HG03139 (cell line): Measurements from ENCODE around the gene PDE9A.
"Not testable (repeated sequence)": the region's sequence is repeated elsewhere in the genome, so short reads cannot be mapped to it uniquely, and the experiment has no call there.

Experiments
- ATAC-seq: cut with Tn5 transposase; IDR thresholded peaks from one replicate; pipeline ENCODE4 v1.9.1; 2021; ENCODE audit not compliant: unreplicated experiment

Gene PDE9A

GRCh38 chr21:42704861-42705260 is 51.4 kb downstream of the PDE9A start:
- ATAC-seq = no peak

- no peak for ATAC-seq
Observed at GRCh38 chr21:42705346-42705745, 51.9 kb downstream of the PDE9A start.

- ATAC-seq = no peak
Observed at GRCh38 chr21:42705746-42706374, 52.4 kb downstream of the PDE9A start.

- no peak for ATAC-seq
Observed at GRCh38 chr21:42706765-42707164, 53.3 kb downstream of the PDE9A start.

- ATAC-seq = no peak
Observed at GRCh38 chr21:42707207-42707830, 53.9 kb downstream of the PDE9A start.

- ATAC-seq = no peak
Observed at GRCh38 chr21:42708107-42708506, 54.7 kb downstream of the PDE9A start.

GRCh38 chr21:42708916-42709315 is 55.5 kb downstream of the PDE9A start:
- ATAC-seq = not testable (repeated sequence)

- ATAC-seq = no peak
Observed at GRCh38 chr21:42711667-42712066, 58.2 kb downstream of the PDE9A start.

- not testable (repeated sequence) for ATAC-seq
Observed at GRCh38 chr21:42715427-42715826, 62.0 kb downstream of the PDE9A start.

GRCh38 chr21:42716074-42716473 is 62.7 kb downstream of the PDE9A start:
- ATAC-seq = no peak

- not testable (repeated sequence) for ATAC-seq
Observed at GRCh38 chr21:42720484-42720883, 67.1 kb downstream of the PDE9A start.

GRCh38 chr21:42721341-42721824 is 68.0 kb downstream of the PDE9A start:
- ATAC-seq = no peak

- no peak for ATAC-seq
Observed at GRCh38 chr21:42722153-42722552, 68.7 kb downstream of the PDE9A start.

- no peak for ATAC-seq
Observed at GRCh38 chr21:42722808-42723473, 69.5 kb downstream of the PDE9A start.

GRCh38 chr21:42724226-42724920 is 71.0 kb downstream of the PDE9A start:
- ATAC-seq = no peak

GRCh38 chr21:42725416-42725930 is 72.1 kb downstream of the PDE9A start:
- no peak for ATAC-seq

- ATAC-seq = no peak
Observed at GRCh38 chr21:42731264-42732032, 78.0 kb downstream of the PDE9A start.

- no peak for ATAC-seq
Observed at GRCh38 chr21:42732033-42732410, 78.6 kb downstream of the PDE9A start.

GRCh38 chr21:42733037-42733627 is 79.7 kb downstream of the PDE9A start:
- ATAC-seq = no peak

- ATAC-seq = no peak
Observed at GRCh38 chr21:42733874-42734273, 80.5 kb downstream of the PDE9A start.
